NOMO-1 (cell line): ENCODE measurements around the gene NFKBIL1.

ENCODE experiments used
- DNase-seq, 2 experiments: peaks; one replicate each; lab custom pipeline; 2025; ENCODE audit not compliant: unreplicated experiment in 2 of 2; lab: John Stamatoyannopoulos, UW

The NFKBIL1 gene

DNA sequence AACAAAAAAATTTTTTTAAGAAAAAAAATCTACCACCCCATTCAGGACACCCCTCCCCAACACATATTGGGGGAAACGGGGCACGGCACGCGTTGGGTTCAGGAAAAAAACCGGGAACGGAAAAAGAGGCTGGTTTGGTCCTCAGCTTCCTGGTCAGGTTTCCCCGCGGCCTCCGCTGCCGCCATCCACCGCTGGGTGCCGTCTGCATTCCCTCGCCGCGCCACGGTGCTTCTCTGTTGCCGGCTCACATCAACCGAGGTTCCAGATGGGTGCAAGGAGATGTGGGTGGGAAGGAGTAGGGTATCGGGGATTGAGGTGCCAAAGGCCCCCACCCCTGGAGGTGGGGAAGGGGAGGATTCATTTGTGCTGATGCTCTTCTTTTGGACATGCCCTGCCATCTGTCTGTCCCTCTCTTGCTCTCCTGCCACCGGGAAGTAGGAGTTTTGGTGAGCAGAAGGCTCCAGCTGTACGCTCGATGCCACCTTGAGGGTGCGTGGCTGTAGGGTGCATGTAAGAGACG is 12.8 kb upstream of the NFKBIL1 start:
- no peak for DNase-seq

DNA sequence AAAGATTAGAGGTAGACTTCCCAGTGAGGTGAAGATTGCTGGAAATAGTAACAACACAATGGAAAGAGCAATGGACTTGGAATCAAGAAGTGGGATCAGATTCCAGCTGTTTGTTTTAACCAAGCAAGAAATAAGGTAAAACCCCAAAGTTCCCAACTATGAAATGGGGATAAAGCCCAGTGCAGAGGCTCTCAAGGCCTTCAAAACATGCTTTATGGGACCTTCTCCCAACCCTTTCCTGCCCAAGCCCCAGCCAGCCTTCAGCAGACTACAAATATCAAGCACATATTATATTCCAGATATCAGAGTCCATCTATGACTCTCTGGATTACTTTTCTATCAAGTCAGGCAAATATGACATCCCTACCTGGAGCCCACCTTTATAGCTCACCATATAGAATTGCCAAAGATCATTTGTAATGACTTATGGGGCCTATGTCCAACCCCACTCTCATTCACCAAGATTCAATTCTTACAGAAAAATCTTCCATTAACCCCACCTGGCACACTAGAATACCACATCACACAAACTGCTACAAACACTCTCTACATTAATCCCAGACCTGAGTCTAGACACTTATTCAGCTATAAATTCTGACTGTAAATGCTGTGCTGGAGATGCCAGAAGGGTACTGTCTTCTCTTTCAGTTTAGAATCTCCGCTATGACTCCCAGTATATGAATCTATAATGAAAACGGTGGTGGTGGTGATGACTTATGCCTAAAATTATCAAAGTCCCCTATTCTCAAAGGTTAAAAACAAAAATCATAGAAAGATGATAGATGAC is 11.7 kb upstream of the NFKBIL1 start:
- DNase-seq, result no peak

DNA sequence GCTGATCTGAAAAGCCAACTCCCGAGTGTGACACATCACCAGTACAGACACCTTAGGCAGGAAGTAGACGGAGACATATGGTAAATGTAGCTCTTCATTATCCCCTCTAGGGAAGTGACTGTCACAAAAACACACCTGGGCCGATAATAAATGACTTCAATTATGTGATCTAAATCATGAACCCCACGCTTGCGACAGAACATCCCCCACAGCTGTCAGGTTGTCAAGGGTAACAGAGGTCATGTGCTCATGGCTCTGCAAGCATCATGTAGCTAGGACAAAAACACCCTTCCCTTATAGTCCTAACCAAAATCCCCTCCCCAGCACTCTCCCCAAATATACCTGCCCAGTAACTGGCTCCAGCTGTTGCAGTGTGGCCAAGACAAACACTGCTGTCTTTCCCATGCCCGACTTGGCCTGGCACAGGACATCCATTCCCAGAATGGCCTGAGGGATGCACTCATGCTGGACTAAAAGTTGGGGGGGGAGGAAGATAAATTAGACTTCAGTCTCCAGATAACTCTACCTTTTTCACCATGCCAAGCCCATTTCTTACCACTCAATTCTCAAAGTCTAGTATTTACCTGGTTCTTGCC is 8.5 kb upstream of the NFKBIL1 start:
- no peak for DNase-seq

DNA sequence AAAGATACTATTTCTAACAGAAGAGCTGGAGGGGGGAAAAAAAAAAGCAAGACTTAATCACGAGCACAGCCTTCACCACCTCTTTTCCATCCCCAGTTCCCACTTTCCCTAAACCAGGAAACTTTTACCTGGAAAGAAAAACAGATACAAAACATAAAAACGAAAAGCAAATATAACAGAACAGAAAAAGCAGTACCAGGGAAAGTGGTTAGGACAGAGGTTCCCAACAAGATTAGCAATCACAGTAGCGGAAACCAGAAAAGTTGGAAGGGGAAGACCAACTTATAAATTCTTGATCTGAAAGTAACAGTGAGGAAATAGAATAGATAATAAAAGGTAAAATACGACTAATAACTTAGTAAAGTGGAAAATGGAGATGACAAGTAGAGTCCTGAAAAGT is 6.8 kb upstream of the NFKBIL1 start:
- no peak for DNase-seq

DNA sequence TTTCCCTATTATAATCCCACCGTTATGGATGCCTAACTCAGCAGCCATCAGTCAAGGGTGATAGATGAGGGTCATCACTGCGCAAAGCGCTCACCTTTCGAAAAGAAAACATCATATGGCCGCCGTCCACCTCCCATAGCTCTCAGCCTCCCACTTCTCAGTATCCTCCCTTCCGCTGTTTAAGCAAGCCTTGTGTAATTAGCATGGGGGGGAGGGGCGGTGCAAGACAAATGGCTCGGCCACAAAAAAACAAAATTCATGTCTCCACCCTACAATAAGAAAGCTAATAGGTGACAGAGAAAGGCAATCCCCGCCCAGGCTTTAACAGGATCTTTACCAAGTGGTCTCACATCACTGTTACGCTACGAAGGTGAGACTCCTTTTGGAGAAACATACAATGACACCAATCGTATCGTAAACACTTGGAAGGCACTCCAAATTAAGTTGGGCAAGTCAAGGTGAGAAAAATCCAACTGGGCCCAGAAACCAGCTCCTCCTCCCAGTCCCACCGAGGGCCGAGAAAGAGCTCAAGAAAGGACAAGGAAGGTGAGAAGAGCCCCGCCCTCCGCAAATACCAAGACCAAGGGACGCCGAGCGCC is 6.2 kb upstream of the NFKBIL1 start:
- DNase-seq, result peak; percentile 74 to 86

DNA sequence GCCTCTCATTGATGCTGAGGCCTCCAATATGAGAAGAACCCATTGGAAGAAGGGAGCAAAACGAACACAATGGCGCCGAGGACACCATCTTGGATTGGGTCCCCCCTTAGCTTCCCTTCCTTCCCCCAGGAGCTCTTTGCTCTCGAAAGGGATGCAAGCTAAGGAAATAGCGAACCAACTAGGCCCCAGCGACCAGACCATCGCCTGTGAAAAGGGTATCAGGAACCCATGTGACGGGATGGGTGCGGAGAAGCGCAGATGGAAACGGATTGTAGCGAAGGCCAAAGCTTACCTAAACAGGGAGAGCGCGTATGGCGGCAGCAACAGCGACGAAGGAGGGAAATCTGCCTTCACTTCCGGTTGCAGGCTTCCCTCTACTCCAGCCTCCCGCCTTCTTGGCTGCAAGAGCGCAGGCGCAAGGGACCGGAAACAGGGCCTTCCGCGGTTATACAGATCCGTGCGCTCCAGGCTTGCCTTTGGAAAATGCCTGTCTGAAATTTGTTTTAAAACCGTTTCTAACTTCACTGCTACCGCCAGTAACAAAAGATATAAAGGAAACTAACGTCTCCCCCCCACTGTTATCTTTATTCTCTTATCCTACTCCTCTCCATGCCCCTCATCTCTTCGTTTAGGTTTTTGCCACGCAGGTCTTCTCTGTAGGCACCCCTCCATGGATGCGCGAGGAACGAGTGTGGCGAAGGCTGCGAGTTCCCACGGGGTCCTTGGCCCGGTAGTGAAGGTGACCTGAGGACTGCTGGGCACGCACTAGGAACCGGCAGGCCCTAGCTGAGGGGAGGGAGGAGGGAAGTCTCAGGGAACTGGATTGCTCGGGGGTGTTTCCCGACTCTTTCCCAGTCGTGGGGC is 5.5 kb upstream of the NFKBIL1 start, which contains the start of gene DDX39B:
Gene DDX39B, minus strand, starts transcription at position 346 of the 864 bp plus-strand sequence. CDS start 1,471 bp downstream, outside the sequence.
- peak; percentile 91 to 97 for DNase-seq

DNA sequence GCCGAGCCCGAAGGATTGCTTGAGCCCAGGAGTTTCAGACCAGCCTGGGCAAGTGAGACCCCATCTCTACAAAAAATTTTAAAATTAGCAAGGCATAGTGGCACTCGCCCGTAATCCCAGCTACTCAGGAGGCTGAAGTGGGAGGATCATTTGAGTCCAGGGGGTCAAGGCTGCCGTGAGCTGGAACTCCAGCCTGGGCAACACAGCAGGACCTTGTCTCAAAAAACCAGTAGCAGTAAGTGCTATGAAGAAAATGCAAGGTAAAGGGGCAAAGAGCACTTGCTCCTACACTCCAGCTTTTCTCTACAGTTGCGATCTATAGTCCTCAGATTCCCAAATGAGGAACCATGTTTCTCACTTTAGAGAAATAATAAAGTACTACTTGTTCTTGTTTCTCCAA is 3.8 kb upstream of the NFKBIL1 start:
- DNase-seq, result no peak

DNA sequence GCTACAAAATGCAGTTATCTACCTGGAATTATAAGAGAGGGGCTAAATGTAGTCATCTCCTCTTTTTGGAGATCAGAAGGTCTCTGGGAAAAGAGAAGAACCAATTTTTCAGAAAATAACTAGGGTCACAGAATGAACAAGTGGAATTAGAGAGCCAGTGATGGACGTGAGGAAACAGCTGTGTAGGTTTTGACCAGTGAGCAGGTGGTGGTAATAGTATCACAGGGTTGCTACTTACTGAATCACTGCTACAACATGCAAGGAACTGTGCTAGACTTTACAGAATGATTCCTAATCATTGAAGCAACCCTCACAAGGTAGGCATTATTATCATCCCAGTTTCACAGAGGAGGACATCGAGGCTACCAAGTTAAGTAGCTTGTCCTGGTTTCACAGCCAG is 2.7 kb upstream of the NFKBIL1 start:
- no peak for DNase-seq

DNA sequence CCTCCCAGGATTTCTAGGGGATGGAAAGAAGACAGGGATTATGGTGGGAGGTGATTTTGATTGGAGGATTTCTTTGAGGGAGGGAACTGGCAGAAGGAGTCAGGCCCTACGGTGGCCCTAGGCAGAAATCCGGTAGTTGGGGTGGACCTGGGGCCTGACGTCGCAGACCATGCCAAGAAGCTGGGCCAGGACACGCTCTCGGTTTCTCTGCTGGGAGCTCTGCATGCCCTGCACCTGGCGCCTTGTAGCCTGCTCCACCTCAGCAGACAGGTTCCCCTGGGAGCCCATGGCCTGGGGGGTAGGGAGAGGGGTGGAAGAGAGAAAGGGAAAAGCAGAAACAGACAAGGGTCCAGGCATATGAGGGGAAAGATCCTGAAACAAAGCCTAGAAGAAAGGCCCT is 2.1 kb upstream of the NFKBIL1 start:
- no peak for DNase-seq

DNA sequence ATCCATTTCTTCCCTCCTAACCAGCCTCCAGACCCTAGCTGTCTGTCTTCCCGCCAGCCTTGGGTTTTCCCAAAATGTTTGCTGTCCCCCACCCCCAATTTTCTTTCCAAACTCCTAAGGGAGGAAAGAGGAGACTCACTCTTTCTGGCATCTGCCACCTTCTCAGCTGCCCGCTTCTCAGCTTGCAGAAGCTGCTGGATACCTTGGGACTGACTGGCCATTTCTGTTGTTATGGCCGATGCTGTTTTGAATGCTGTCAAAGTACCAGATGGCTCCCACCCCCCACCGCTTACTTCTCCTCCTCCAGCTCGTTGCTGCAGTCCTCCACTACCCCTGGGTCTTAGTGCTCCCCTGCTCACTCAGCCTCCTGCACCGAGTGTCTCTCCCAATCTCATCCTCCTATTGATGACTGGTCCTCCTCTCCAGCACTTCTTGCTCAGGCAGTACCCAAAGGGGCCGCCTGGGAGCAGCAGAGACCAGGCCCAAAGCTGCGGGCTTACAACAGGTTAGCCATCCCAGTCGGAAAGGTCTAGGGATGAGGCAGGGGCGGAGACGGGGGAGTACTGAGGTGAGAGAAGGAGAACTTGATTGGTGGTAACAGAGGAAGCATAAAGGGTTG is 960 bp upstream of the NFKBIL1 start, which contains the start of gene ATP6V1G2:
Gene ATP6V1G2, minus strand, starts transcription at position 270 of the 619 bp plus-strand sequence. Its CDS starts 49 bp downstream, at position 221.
- peak; percentile 78 to 83 for DNase-seq

DNA sequence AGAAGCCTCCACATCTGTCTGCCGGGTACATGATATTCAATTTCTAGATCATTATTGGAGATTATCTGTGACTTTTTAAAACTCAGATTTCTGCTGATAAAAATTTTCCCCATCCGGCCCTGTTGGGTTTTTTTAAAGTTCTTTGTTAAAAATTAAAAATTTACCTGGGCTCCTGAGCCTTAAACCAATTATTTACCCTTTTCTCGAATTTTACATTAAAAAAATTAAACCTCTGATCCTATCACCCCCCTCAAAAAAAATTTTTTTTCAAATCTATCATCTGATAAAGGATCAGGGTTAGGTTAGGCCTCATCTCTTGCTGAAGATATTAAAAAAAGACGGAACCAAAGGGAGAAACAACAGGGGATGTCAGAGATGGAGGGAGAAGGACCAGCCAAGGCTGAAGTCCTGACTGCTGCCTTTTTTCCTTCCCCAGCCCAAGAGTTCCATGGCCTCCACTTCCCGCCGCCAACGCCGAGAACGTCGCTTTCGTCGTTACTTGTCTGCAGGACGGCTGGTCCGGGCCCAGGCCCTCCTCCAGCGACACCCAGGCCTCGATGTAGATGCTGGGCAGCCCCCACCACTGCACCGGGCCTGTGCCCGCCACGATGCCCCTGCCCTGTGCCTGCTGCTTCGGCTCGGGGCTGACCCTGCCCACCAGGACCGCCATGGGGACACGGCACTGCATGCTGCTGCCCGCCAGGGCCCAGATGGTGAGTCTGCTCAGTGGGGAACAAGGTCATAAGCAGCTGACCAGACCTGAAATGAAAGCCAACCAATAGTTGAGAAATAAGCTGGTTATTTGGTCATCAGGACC is 527 bp downstream of the NFKBIL1 start:
- DNase-seq, result peak in 1 of 2 experiments; percentile 32

DNA sequence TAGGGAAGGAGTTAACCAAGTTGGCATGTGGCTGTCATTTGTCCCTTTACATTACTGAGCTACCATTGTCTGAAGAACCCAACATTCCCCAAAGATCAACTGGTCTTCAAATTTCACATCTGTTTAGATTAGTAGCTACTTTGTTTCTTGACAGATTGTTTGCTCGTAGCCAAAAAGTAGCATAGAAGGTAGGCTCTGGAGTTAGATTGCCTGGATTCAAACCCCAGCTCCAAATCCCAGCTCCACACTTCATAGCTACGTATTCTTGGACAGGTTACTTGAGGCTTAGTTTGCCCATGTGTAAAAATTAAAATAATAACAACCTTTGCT is 1.1 kb downstream of the NFKBIL1 start:
- DNase-seq, result no peak

DNA sequence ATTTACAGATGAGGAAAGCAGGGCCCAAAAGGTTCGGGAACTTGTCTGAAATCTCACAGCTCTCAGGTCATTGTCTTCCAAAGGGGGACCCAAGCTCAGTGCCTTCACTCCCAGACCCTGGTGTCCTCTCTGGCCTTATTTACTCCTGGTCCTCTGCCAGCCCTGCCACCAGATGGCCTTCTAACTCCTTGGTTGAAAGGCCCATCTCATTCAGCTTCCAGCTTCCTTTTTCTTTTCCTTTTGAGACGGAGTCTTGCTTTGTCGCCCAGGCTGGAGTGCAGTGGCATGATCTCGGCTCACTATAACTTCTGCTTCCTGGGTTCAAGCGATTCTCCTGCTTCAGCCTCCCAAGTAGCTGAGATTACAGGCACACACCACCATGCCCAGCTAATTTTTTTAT is 4.0 kb downstream of the NFKBIL1 start:
- peak; percentile 74 to 86 for DNase-seq

DNA sequence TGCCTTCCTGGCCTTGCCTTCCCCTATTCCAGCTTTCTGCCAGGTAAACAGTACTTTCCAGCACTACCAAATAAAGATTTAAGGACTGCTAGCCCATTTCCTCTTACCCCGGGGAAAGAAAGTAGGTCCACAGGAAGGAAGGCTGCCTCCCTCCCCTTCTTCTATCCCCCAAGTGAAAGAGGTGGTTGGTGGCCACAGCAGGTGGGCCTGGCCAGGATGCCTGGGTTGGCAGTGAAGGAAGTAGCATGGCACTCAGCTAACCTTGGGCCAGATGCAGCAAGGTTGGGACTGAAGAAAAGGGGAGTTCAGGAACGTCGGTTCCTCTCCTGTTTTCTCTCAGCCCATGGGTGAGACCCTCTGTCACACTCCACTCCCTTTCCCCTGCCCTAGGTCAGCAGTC is 8.9 kb downstream of the NFKBIL1 start:
- DNase-seq, result no peak

DNA sequence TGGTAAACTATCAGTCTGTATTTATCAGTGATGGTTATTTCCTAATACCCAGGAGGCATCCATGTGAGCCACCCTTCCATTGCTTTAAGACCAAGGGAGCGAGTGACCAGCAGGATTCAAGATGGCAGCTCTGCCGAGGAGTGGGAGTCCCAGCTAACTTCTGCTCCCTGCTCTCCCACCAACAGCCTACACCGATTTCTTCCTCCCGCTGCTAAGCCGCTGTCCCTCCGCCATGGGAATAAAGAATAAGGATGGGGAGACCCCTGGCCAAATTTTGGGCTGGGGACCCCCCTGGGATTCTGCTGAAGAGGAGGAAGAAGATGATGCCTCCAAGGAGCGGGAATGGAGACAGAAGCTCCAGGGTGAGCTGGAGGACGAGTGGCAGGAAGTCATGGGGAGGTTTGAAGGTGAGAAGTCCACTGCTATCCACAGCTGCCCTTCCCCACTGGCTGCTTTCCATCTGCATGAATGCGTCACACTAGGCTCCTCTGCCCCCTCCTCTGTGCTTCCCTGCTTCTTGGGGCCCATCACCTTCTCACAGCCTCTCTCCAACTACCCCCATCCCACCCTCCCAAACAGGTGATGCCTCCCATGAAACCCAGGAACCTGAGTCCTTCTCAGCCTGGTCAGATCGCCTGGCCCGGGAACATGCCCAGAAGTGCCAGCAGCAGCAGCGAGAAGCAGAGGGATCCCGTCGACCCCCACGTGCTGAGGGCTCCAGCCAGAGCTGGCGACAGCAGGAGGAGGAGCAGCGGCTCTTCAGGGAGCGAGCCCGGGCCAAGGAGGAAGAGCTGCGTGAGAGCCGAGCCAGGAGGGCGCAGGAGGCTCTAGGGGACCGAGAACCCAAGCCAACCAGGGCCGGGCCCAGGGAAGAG is 10.3 kb downstream of the NFKBIL1 start:
- DNase-seq, result no peak

DNA sequence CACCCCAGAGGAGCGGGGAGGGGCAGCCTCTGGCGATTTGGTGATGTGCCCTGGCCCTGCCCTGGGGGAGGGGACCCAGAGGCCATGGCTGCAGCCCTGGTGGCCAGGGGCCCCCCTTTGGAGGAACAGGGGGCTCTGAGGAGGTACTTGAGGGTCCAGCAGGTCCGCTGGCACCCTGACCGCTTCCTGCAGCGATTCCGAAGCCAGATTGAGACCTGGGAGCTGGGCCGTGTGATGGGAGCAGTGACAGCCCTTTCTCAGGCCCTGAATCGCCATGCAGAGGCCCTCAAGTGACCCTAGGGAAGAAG is 10.9 kb downstream of the NFKBIL1 start:
- no peak for DNase-seq

DNA sequence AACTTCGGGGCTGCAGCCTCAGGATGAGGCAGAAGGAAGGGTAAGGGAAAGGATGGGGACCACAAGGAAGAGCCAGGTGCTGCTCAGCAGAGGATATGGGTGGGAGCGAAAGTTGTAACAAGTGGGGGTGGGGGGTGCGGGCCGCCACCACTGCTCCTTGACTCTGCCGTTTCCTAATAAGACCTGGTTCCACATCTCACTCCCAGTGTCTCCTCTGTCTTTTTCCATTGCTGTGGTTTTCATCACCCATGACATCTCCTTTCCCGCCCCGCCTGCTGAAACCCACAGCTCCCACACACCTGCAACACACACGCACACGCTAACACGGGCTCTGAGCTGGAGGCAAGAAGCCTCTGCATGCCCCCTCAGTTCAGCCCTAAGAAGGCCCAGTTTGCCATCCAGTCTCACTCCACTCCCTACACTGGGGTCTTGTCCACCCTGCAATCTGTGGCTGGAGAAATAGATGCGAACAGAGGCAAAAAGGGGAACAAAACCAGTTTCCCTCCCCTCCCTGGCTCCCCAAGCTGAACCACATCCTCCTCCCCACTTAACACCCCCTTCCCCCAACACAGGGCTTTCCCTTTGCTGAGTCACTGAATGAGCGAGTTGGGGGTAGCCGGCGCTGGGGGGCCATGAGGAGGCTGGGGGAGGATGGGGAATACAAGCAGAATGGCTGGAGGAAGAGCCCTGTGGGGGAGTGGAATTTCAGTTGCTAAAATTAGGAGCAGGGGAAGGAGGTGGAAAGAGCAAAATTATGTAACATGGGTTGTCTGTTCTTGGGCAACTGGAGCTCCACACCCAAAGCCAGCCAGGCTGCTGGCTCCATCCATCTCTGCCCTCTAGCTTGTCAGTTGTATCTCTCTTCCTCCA is 11.5 kb downstream of the NFKBIL1 start:
- peak; percentile 100 for DNase-seq

DNA sequence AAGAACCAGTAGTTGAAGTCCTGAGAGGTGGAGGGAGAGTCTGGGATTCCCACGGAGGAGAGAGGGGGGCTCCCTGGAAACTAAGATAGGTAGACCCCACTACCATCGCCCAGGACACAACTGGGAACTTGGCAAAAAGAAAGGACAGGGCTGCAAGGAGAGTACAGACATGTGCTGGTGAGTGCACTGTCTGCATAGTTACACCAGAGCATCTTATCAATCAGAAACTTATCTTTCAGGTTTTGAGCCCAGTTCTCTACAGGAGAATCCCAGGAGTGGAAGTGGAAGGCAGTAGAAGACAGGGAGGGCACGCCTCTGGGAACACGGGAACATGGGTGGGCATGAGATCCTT is 12.2 kb downstream of the NFKBIL1 start:
- DNase-seq, result no peak
